Tibial nerve (tissue), 4 donors: ENCODE results near the gene ASPG. TPM values are rescaled to one million over a fixed set of nuclear protein-coding genes. Genes with fewer than 3 reads are reported as not detected.
A peak's percentile ranks its signal among the peaks of the same experiment; 100 is the strongest.

Experiments used
- DNase-seq, 2 donors: peaks; one replicate each; pipeline ENCODE4 v3.0.0-alpha.2; 2019; ENCODE audit warnings: low spot score in 2 of 2
- H3K27ac ChIP-seq, 4 donors: fragments of 200-600 bp; sonication (generic) in 3 of 4; one replicate each; pipeline ENCODE4 v1.5.1; 2017 to 2019; ENCODE audit warnings: mild to moderate bottlenecking in 1 of 4
- H3K27me3 ChIP-seq, 2 donors: fragments of 200-600 bp; sonication (generic) in 1 of 2; one replicate each; pipeline versions ENCODE4 v1.5.1 to v1.6.0; 2017 to 2019
- H3K36me3 ChIP-seq, 3 donors: fragments of 200-600 bp; sonication (generic); one replicate each; pipeline ENCODE4 v1.5.1; 2018 to 2019
- H3K4me1 ChIP-seq, 4 donors: fragments of 200-600 bp; sonication (generic) in 3 of 4; one replicate each; pipeline ENCODE4 v1.5.1; 2017 to 2019
- H3K4me3 ChIP-seq, 4 donors: fragments of 200-600 bp; sonication (generic) in 3 of 4; one replicate each; pipeline ENCODE4 v1.5.1; 2017 to 2019; ENCODE audit warnings: mild to moderate bottlenecking in 1 of 4, moderate library complexity in 1 of 4
- H3K9me3 ChIP-seq, 4 donors: fragments of 200-600 bp; sonication (generic) in 3 of 4; one replicate each; pipeline ENCODE4 v1.5.1; 2017 to 2019
- EP300 ChIP-seq, 2 donors: sonication (generic); formaldehyde crosslinking; IDR thresholded peaks; one replicate each; pipeline ENCODE4 v1.6.1; 2017; ENCODE audit warnings: antibody characterized with exemption in 2 of 2, mild to moderate bottlenecking in 1 of 2
- POLR2A ChIP-seq, 2 donors: fragments of 450-650 bp; IDR thresholded peaks; one replicate each; pipeline ENCODE4 v1.6.1; 2017; ENCODE audit warnings: antibody characterized with exemption in 2 of 2, mild to moderate bottlenecking in 2 of 2, moderate library complexity in 2 of 2
- WGBS, 2 donors: methylation state at CpG; one replicate each; pipeline ENCODE4 v1.1.5; 2018; 5-methylcytosine and 5-hydroxymethylcytosine counted together
- total RNA-seq, 4 donors: library from RNA; depleted of rRNA; stranded (reverse); fragments of >200 nt; gene quantifications; one replicate each; pipeline ENCODE4 v1.1.0, GENCODE V29; 2016
- TF ChIP-seq, protein P1 (sequence below), 5 experiments: fragments of 200-600 bp in 3 of 5; fragments of 450-650 bp in 2 of 5; sonication (generic) in 3 of 5; IDR thresholded peaks; one replicate each; pipeline ENCODE4 v1.5.1; 2016 to 2019; ENCODE audit warnings: antibody characterized with exemption in 5 of 5, mild to moderate bottlenecking in 3 of 5, moderate library complexity in 2 of 5

The ASPG gene
- total RNA-seq, 4 donors from 2014 or later, result 2.4 to 8.7 (median 2.7) TPM

DNA sequence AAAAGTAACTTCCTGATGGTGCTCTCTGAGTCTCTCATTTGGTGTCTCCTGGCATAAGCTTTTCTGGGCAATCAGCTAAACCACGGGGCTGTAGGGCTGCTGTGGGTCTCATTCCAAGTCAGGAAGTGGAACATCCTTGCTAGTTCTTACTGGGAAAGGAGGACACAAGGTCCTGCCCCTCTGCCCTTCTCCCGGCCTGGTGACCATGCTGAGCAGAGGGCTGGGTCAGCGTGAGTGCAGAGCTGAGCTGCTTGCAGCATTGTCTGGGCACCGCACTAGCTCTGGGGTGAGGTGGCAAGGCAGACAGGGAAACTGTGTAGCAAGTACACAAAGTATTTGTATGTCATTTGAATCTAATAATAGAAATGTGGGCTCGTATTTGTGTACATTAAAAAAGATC lies 45.0 kb upstream of the ASPG start:
- H3K27ac ChIP-seq, result no peak overlapping the region
- TF ChIP-seq, protein P1, sequence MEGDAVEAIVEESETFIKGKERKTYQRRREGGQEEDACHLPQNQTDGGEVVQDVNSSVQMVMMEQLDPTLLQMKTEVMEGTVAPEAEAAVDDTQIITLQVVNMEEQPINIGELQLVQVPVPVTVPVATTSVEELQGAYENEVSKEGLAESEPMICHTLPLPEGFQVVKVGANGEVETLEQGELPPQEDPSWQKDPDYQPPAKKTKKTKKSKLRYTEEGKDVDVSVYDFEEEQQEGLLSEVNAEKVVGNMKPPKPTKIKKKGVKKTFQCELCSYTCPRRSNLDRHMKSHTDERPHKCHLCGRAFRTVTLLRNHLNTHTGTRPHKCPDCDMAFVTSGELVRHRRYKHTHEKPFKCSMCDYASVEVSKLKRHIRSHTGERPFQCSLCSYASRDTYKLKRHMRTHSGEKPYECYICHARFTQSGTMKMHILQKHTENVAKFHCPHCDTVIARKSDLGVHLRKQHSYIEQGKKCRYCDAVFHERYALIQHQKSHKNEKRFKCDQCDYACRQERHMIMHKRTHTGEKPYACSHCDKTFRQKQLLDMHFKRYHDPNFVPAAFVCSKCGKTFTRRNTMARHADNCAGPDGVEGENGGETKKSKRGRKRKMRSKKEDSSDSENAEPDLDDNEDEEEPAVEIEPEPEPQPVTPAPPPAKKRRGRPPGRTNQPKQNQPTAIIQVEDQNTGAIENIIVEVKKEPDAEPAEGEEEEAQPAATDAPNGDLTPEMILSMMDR (IDR thresholded peaks at IDR 0.05), result no peak
- TF ChIP-seq POLR2A (IDR thresholded peaks at IDR 0.05) (no peak), EP300 (IDR thresholded peaks at IDR 0.05) (no peak)
- H3K9me3 ChIP-seq, result no peaks in the 10 kb centered on the region
- H3K4me1 ChIP-seq, result no peaks in the 10 kb centered on the region
- no peak overlapping the region for H3K4me3 ChIP-seq
- no peaks in the 10 kb centered on the region for H3K36me3 ChIP-seq
- peaks cover 0 to 34% of the 10 kb centered on the region in 2 donors for H3K27me3 ChIP-seq
- DNase-seq, result no peak
- 19 to 32% methylated on average over 5 of the region's 5 CpGs for WGBS, 2 donors

DNA sequence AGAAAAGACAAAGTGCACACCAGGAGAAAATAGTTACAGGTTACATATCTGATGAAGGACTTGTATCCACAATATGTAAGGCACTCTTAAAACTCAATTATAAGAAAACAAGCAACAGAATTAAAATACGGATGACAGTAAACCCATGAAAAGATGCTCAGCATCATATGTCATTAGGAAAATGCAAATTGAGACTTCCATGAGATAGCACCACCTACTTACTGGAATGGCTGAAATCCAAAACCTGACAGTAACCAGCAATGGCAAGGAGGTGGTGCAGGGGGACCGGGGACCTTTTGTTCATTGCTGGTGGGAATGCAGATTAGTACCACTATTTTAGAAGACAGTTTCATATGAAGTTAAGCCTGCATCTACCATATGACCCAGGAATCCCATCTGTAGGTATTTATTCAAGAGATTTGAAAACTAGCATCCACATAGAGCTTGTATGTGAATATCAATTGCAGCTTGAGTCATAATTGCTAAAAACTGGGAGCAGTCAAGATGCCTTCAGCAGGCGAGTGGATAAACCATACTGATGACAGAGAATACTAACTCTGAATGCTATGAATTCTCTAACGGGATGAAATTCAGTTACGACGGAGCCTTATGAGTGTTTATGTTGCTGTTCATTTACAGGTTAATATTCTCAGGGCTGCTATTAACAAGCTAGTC lies 43.9 kb upstream of the ASPG start:
- Histone ChIP-seq H3K27me3 (peaks cover 0 to 34% of the 10 kb centered on the region in 2 donors), H3K27ac (no peak overlapping the region), H3K9me3 (no peaks in the 10 kb centered on the region), H3K4me1 (no peaks in the 10 kb centered on the region), H3K4me3 (no peak overlapping the region), H3K36me3 (no peaks in the 10 kb centered on the region)
- no peak for DNase-seq
- 88 to 89% methylated on average over 6 of the region's 6 CpGs for WGBS, 2 donors
- TF ChIP-seq, protein P1 (IDR thresholded peaks at IDR 0.05), result no peak
- no peak for TF ChIP-seq EP300 (IDR thresholded peaks at IDR 0.05)
- TF ChIP-seq POLR2A (IDR thresholded peaks at IDR 0.05), result no peak

DNA sequence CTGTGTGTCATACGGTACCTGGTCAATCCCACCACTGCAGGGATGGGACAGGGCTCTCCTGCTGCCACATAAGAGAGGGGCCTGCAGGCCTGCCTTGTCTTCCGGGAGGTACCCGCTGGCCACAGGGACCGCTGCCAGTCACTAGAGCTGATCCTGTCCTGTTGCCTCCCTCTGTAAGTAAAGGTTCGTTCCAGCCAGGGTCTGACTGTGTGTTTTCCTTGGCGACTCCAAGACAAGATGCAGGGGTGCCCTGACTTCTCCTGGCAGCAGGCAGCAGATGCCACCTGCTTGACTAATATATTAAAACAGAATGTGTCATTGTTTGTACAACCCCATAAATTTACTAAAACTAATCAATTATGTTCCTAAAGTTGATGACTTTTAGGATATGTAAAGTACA lies 41.5 kb upstream of the ASPG start:
- H3K27me3 ChIP-seq, result peaks cover 0 to 19% of the 10 kb centered on the region in 2 donors
- H3K9me3 ChIP-seq, result peaks cover 0 to 6% (median 0%) of the 10 kb centered on the region in 4 donors
- no peaks in the 10 kb centered on the region for H3K36me3 ChIP-seq
- no peak overlapping the region for H3K4me3 ChIP-seq
- WGBS, 2 donors, result 90 to 93% methylated on average over 5 to 6 of the region's 6 CpGs
- no peak overlapping the region for H3K27ac ChIP-seq
- no peak for TF ChIP-seq POLR2A (IDR thresholded peaks at IDR 0.05)
- TF ChIP-seq, protein P1 (IDR thresholded peaks at IDR 0.05), result no peak
- no peak for TF ChIP-seq EP300 (IDR thresholded peaks at IDR 0.05)
- H3K4me1 ChIP-seq, result no peaks in the 10 kb centered on the region
- DNase-seq, result no peak

DNA sequence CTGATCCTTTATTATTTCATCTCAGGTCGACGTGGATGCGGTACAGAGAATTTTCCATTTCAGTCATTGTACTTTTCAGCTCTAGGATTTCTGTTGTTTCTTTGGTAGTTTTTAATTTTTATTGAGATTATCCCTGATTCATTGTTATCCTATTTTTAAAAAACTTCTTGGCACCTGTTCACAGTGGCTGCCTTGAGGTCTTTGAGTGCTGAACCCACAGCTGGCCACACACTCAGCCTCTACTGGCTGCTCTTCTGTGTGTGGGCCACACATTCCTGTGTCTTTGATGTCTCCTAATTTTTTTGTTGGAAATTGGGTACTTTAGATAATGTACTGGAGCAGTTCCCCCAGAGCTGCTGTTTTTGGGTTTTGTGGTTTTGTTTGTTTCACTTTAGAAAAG lies 37.7 kb upstream of the ASPG start:
- TF ChIP-seq, protein P1 (IDR thresholded peaks at IDR 0.05), result no peak
- TF ChIP-seq EP300 (IDR thresholded peaks at IDR 0.05) (no peak), POLR2A (IDR thresholded peaks at IDR 0.05) (no peak)
- H3K27ac ChIP-seq, result no peak overlapping the region
- no peaks in the 10 kb centered on the region for H3K27me3 ChIP-seq
- peaks cover 0 to 6% (median 0%) of the 10 kb centered on the region in 4 donors for H3K9me3 ChIP-seq
- 93 to 95% methylated on average over 3 of the region's 3 CpGs for WGBS, 2 donors
- no peaks in the 10 kb centered on the region for H3K4me1 ChIP-seq
- no peaks in the 10 kb centered on the region for H3K36me3 ChIP-seq
- no peak overlapping the region for H3K4me3 ChIP-seq
- no peak for DNase-seq

DNA sequence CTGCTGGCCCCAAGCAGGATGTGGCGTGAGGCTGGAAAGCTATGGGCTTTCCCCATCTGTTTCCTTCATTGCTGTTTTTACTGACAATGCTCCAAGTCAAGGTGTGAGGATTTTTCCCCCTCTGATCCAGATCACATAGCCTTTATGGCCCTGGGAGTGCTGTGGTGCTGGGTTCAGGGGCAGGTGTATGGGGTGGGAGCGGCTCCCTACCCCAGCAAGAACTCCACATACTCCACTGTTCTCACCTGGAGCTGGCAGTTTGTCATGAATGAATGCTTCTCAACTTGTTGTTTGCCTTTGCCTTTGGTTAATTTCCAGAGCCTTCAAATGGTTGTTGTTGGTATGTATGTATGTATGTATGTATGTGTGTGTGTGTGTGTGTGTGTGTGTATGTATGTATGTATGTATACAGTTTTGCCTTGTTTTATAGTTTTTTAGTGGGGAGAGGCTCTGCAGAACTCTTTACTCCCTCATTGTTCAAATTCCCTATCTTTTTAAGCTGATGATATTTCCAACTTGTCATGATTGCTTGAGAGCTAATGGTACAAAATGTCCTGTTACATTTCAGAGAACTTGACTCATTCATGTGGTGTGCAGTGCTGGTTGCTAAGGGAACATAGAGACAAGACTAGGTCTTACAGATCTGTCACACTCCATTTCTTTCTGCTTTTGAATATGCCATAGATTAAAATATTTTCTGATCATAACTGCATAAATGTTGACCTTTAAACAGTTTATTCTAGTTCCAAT lies 36.6 kb upstream of the ASPG start:
- Histone ChIP-seq H3K4me3 (no peak overlapping the region), H3K27ac (peak overlapping the region in 1 of 4 donors; percentile 34)
- no peak for DNase-seq

More for the DNA sequence above, 36.6 kb upstream of the ASPG start:
- H3K9me3 ChIP-seq, result peaks cover 0 to 6% (median 0%) of the 10 kb centered on the region in 4 donors
- TF ChIP-seq POLR2A (IDR thresholded peaks at IDR 0.05) (no peak), EP300 (IDR thresholded peaks at IDR 0.05) (no peak)
- TF ChIP-seq, protein P1 (IDR thresholded peaks at IDR 0.05), result no peak
- WGBS, 2 donors, result 88% methylated on average over 2 of the region's 2 CpGs
- no peaks in the 10 kb centered on the region for H3K36me3 ChIP-seq
- H3K4me1 ChIP-seq, result no peaks in the 10 kb centered on the region
- no peaks in the 10 kb centered on the region for H3K27me3 ChIP-seq
